Parathyroid adenoma (tissue), 2 donors: Measurements from ENCODE around the gene ARRDC1.

Experiments
- H2AFZ ChIP-seq: fragments of 300-600 bp; sonication (generic); one replicate; pipeline ENCODE4 v1.7.0; 2017; ENCODE audit warnings: antibody characterized with exemption, mild to moderate bottlenecking
- H3K27ac ChIP-seq: fragments of 300-600 bp; sonication (generic); one replicate; pipeline ENCODE4 v1.7.0; 2017
- H3K27me3 ChIP-seq: fragments of 300-600 bp; sonication (generic); one replicate; pipeline ENCODE4 v1.7.0; 2017; ENCODE audit warnings: low read length; ENCODE audit not compliant: control insufficient read depth, insufficient read depth
- H3K36me3 ChIP-seq: fragments of 300-600 bp; sonication (generic); one replicate; pipeline ENCODE4 v1.7.0; 2017; ENCODE audit warnings: low read length; ENCODE audit not compliant: control insufficient read depth, insufficient read depth
- H3K4me1 ChIP-seq: fragments of 300-600 bp; sonication (generic); one replicate; pipeline ENCODE4 v1.7.0; 2017; ENCODE audit warnings: control low read depth
- H3K4me2 ChIP-seq: fragments of 300-600 bp; sonication (generic); one replicate; pipeline ENCODE4 v1.7.0; 2017; ENCODE audit warnings: low read length
- H3K4me3 ChIP-seq: fragments of 300-600 bp; sonication (generic); one replicate; pipeline ENCODE4 v1.7.0; 2017; ENCODE audit warnings: low read depth, low read length
- H3K79me2 ChIP-seq: fragments of 300-600 bp; sonication (generic); one replicate; pipeline ENCODE4 v1.7.0; 2017; ENCODE audit warnings: control low read depth
- H3K9ac ChIP-seq: fragments of 300-600 bp; sonication (generic); one replicate; pipeline ENCODE4 v1.7.0; 2017; ENCODE audit warnings: mild to moderate bottlenecking
- H3K9me3 ChIP-seq: fragments of 300-600 bp; sonication (generic); one replicate; pipeline ENCODE4 v1.7.0; 2017; ENCODE audit warnings: low read length; ENCODE audit not compliant: control insufficient read depth
- CTCF ChIP-seq: fragments of 300-600 bp; sonication (generic); IDR thresholded peaks from one replicate; pipeline ENCODE4 v1.7.0; 2017; ENCODE audit warnings: antibody characterized with exemption, mild to moderate bottlenecking
- donor health status: primary hyperparathyroidism.

Gene ARRDC1

GRCh38 chr9:137610944-137611343 is 5.5 kb downstream of the ARRDC1 start:
- Histone ChIP-seq H3K27ac (no peak overlapping the region), H3K9me3 (no peaks in the 10 kb centered on the region), H3K9ac (no peak overlapping the region), H3K36me3 (no peaks in the 10 kb centered on the region), H3K4me1 (peaks cover 17% of the 10 kb centered on the region), H3K79me2 (peaks cover 7% of the 10 kb centered on the region), H3K27me3 (no peaks in the 10 kb centered on the region), H2AFZ (no peak overlapping the region), H3K4me3 (no peak overlapping the region), H3K4me2 (no peak overlapping the region)
- TF ChIP-seq CTCF: no peak

- Histone ChIP-seq H3K4me2 (peak overlapping the region; percentile 65), H3K27me3 (no peaks in the 10 kb centered on the region), H3K36me3 (no peaks in the 10 kb centered on the region), H2AFZ (no peak overlapping the region), H3K79me2 (peaks cover 7% of the 10 kb centered on the region), H3K4me1 (peaks cover 12% of the 10 kb centered on the region), H3K27ac (peak overlapping the region; percentile 61), H3K4me3 (peak overlapping the region; percentile 42), H3K9me3 (no peaks in the 10 kb centered on the region), H3K9ac (no peak overlapping the region)
- TF ChIP-seq CTCF: no peak
These were observed 6.4 kb downstream of the ARRDC1 start for GRCh38 chr9:137611623-137612609.

- Histone ChIP-seq H3K27me3 (no peaks in the 10 kb centered on the region), H3K36me3 (no peaks in the 10 kb centered on the region), H3K4me3 (peak overlapping the region; percentile 42), H3K9ac (no peak overlapping the region), H2AFZ (no peak overlapping the region), H3K4me2 (peak overlapping the region; percentile 65), H3K9me3 (no peaks in the 10 kb centered on the region), H3K27ac (peak overlapping the region; percentile 61), H3K79me2 (peaks cover 7% of the 10 kb centered on the region), H3K4me1 (peaks cover 7% of the 10 kb centered on the region)
- TF ChIP-seq CTCF: no peak
These were observed 7.3 kb downstream of the ARRDC1 start for GRCh38 chr9:137612741-137613142.

GRCh38 chr9:137613259-137613658 is 7.8 kb downstream of the ARRDC1 start:
- Histone ChIP-seq H3K9ac (no peak overlapping the region), H3K9me3 (no peaks in the 10 kb centered on the region), H3K27me3 (no peaks in the 10 kb centered on the region), H3K4me1 (peaks cover 7% of the 10 kb centered on the region), H3K79me2 (peaks cover 7% of the 10 kb centered on the region), H3K4me3 (no peak overlapping the region), H3K36me3 (no peaks in the 10 kb centered on the region), H3K27ac (no peak overlapping the region), H3K4me2 (no peak overlapping the region), H2AFZ (no peak overlapping the region)
- no peak for TF ChIP-seq CTCF
